H1 (cell line): Measurements from ENCODE around the gene STAU1. TPM values are rescaled to one million over a fixed set of nuclear protein-coding genes. Genes with fewer than 3 reads are reported as not detected.

Experiments used
- CTCF ChIA-PET: fragments of 300-600 bp; sonication (Branson Sonifier 250); formaldehyde crosslinking; loops from one replicate; lab custom pipeline; 2021; ENCODE audit not compliant: partially characterized antibody; lab: Charles Lee
- POLR2A ChIA-PET: fragments of 300-600 bp; sonication (Branson Sonifier 250); formaldehyde crosslinking; loops from one replicate; lab custom pipeline; 2021; ENCODE audit warnings: inconsistent platforms; ENCODE audit not compliant: partially characterized antibody; lab: Charles Lee
- DNase-seq, 2 experiments: peaks; one replicate each; pipeline versions ENCODE4 v3.0.0 to v3.0.0-alpha.2; 2010 to 2022; ENCODE audit warnings: low spot score in 2 of 2, low read depth in 1 of 2, mixed read lengths in 1 of 2
- FAIRE-seq: peaks from 2 replicates; lab custom pipeline; 2011; peaks lifted over from hg19 to GRCh38; lab: Jason Lieb, UNC
- H2AFZ ChIP-seq: 2 replicates; pipeline ENCODE4 v1.8.1; 2012; ENCODE audit warnings: low read length, inconsistent platforms
- H2AK5ac ChIP-seq: 2 replicates; pipeline ENCODE4 v1.6.1; 2013; ENCODE audit warnings: low read depth, low read length
- H2BK120ac ChIP-seq: replicated peaks from 2 replicates; pipeline ENCODE3; 2013; ENCODE audit warnings: low read depth, low read length, inconsistent platforms
- H2BK12ac ChIP-seq: 2 replicates; pipeline ENCODE4 v1.6.1; 2013; ENCODE audit warnings: low read depth, low read length
- H2BK15ac ChIP-seq: 2 replicates; pipeline ENCODE4 v1.6.1; 2013; ENCODE audit warnings: low read length
- H2BK20ac ChIP-seq: 2 replicates; pipeline ENCODE4 v1.6.1; 2013; ENCODE audit warnings: low read length
- H2BK5ac ChIP-seq: 2 replicates; pipeline ENCODE4 v1.6.1; 2013; ENCODE audit warnings: low read depth, low read length
- H3K14ac ChIP-seq: 2 replicates; pipeline ENCODE4 v1.6.1; 2013; ENCODE audit warnings: inconsistent platforms; ENCODE audit not compliant: insufficient read length
- H3K18ac ChIP-seq: 2 replicates; pipeline ENCODE4 v1.6.1; 2013; ENCODE audit warnings: low read length; ENCODE audit errors: extremely low read depth
- H3K23ac ChIP-seq: 2 replicates; pipeline ENCODE4 v1.6.1; 2013; ENCODE audit warnings: inconsistent platforms; ENCODE audit not compliant: insufficient read length
- H3K23me2 ChIP-seq: 2 replicates; pipeline ENCODE4 v1.6.1; 2013; ENCODE audit warnings: low read depth, low read length
- H3K27ac ChIP-seq: 2 replicates; pipeline ENCODE4 v1.6.1; 2011; ENCODE audit warnings: low read depth, low read length, inconsistent platforms
- H3K27me3 ChIP-seq, 4 experiments: replicated peaks in 1 of 4; 1 replicate in 1 of 4; 2 replicates in 3 of 4; pipeline versions ENCODE4 v1.6.1 to v1.8.1; 2011 to 2013; ENCODE audit warnings: low read length in 3 of 4, mild to moderate bottlenecking in 3 of 4, inconsistent platforms in 2 of 4, mixed read lengths in 2 of 4, moderate library complexity in 1 of 4; ENCODE audit not compliant: control insufficient read depth in 3 of 4, insufficient read depth in 3 of 4; ENCODE audit errors: extremely low read depth in 1 of 4
- H3K36me3 ChIP-seq, 4 experiments: 2 replicates each; pipeline versions ENCODE4 v1.6.1 to v1.8.1; 2011 to 2013; ENCODE audit warnings: mild to moderate bottlenecking in 4 of 4, low read length in 3 of 4, moderate library complexity in 2 of 4, control low read depth in 1 of 4, inconsistent platforms in 1 of 4; ENCODE audit not compliant: insufficient read depth in 4 of 4, control insufficient read depth in 2 of 4
- H3K4ac ChIP-seq: replicated peaks from 2 replicates; pipeline ENCODE3; 2013; ENCODE audit warnings: low read length, low read depth, mixed read lengths, inconsistent platforms; ENCODE audit not compliant: insufficient read length
- H3K4me1 ChIP-seq, 4 experiments: replicated peaks in 1 of 4; 1 replicate in 1 of 4; 2 replicates in 3 of 4; pipeline versions ENCODE4 v1.6.1 to v1.8.1; 2011 to 2013; ENCODE audit warnings: low read length in 3 of 4, inconsistent platforms in 2 of 4, mixed read lengths in 1 of 4; ENCODE audit not compliant: insufficient read depth in 4 of 4, control insufficient read depth in 3 of 4
- H3K4me2 ChIP-seq, 2 experiments: 2 replicates each; pipeline versions ENCODE4 v1.6.1 to v1.8.1; 2011 to 2013; ENCODE audit warnings: low read depth in 2 of 2, low read length in 2 of 2, control low read depth in 1 of 2, inconsistent platforms in 1 of 2, mild to moderate bottlenecking in 1 of 2; ENCODE audit not compliant: insufficient read depth in 1 of 2
- H3K4me3 ChIP-seq, 4 experiments: fragments of 200-600, 300-600 bp in 1 of 4; sonication (generic), shearing (Covaris generic), sonication (Bioruptor Twin) in 1 of 4; 2 replicates each; pipeline versions ENCODE4 v1.5.1 to v1.8.1; 2011 to 2016; ENCODE audit warnings: low read length in 4 of 4, low read depth in 3 of 4, control low read depth in 2 of 4, inconsistent platforms in 2 of 4, mild to moderate bottlenecking in 2 of 4, mixed read lengths in 1 of 4, moderate library complexity in 1 of 4; ENCODE audit not compliant: insufficient read depth in 2 of 4; ENCODE audit errors: extremely low read depth in 1 of 4
- H3K56ac ChIP-seq: replicated peaks from 2 replicates; pipeline ENCODE3; 2013; ENCODE audit warnings: low read depth, mild to moderate bottlenecking, mixed read lengths, low read length, inconsistent platforms; ENCODE audit not compliant: insufficient read length
- H3K79me1 ChIP-seq: 2 replicates; pipeline ENCODE4 v1.6.1; 2013; ENCODE audit warnings: low read depth, low read length, control low read depth
- H3K79me2 ChIP-seq, 2 experiments: 2 replicates each; pipeline versions ENCODE4 v1.6.1 to v1.8.1; 2012 to 2013; ENCODE audit warnings: low read length in 2 of 2, mild to moderate bottlenecking in 2 of 2, inconsistent platforms in 1 of 2; ENCODE audit not compliant: insufficient read depth in 2 of 2, control insufficient read depth in 1 of 2
- H3K9ac ChIP-seq, 4 experiments: replicated peaks in 1 of 4; 1 replicate in 1 of 4; 2 replicates in 3 of 4; pipeline versions ENCODE4 v1.6.1 to v1.8.1; 2011 to 2013; ENCODE audit warnings: low read depth in 3 of 4, low read length in 3 of 4, control low read depth in 2 of 4, mild to moderate bottlenecking in 2 of 4, moderate library complexity in 2 of 4, inconsistent platforms in 1 of 4; ENCODE audit errors: extremely low read depth in 1 of 4
- H3K9me3 ChIP-seq, 2 experiments: 2 replicates each; pipeline versions ENCODE4 v1.6.1 to v1.8.1; 2012 to 2013; ENCODE audit warnings: mild to moderate bottlenecking in 2 of 2, moderate library complexity in 2 of 2, control low read depth in 1 of 2, inconsistent platforms in 1 of 2, low read depth in 1 of 2, low read length in 1 of 2, mixed read lengths in 1 of 2; ENCODE audit not compliant: insufficient read depth in 2 of 2
- H4K20me1 ChIP-seq, 2 experiments: replicated peaks in 1 of 2; 2 replicates each; pipeline versions ENCODE3 to v1.8.1; 2011 to 2013; ENCODE audit warnings: inconsistent platforms in 2 of 2, low read length in 2 of 2, mild to moderate bottlenecking in 1 of 2; ENCODE audit not compliant: insufficient read depth in 2 of 2, control insufficient read depth in 1 of 2
- H4K5ac ChIP-seq: 2 replicates; pipeline ENCODE4 v1.6.1; 2013; ENCODE audit warnings: low read length, low read depth, mixed read lengths, inconsistent platforms; ENCODE audit not compliant: insufficient read length
- H4K8ac ChIP-seq: 2 replicates; pipeline ENCODE4 v1.8.0; 2013; ENCODE audit warnings: mild to moderate bottlenecking, moderate library complexity, low read length, inconsistent platforms; ENCODE audit not compliant: insufficient read depth; ENCODE audit errors: extremely low read depth
- H4K91ac ChIP-seq: replicated peaks from 2 replicates; pipeline ENCODE3; 2013; ENCODE audit warnings: low read length, mixed read lengths, inconsistent platforms; ENCODE audit not compliant: insufficient read length
- ASH2L ChIP-seq: fragments of 200-600, 300-600 bp; sonication (generic); IDR thresholded peaks from one replicate; pipeline ENCODE4 v1.7.1; 2017; ENCODE audit warnings: low read length
- CBX5 ChIP-seq: fragments of 300-800, 300-1000 bp; sonication (generic); IDR thresholded peaks from 2 replicates; pipeline ENCODE4 v1.7.1; 2016; ENCODE audit warnings: antibody characterized with exemption, low read length, low read depth
- CHD2 ChIP-seq: IDR thresholded peaks from 2 replicates; pipeline ENCODE4 v1.6.1; 2012; ENCODE audit warnings: low read length, improper control_type of control experiment
- CREB1 ChIP-seq: IDR thresholded peaks from 2 replicates; pipeline ENCODE4 v1.6.1; 2012; ENCODE audit warnings: inconsistent platforms
- GABPA ChIP-seq: IDR thresholded peaks from 2 replicates; pipeline ENCODE4 v1.6.1; 2011; ENCODE audit warnings: mild to moderate bottlenecking, low read length, moderate library complexity, borderline replicate concordance; ENCODE audit not compliant: insufficient read depth
- MAFK ChIP-seq: IDR thresholded peaks from 2 replicates; pipeline ENCODE4 v1.6.1; 2012; ENCODE audit warnings: low read depth, mild to moderate bottlenecking, improper control_type of control experiment, low read length
- NRF1 ChIP-seq: IDR thresholded peaks from 2 replicates; pipeline ENCODE4 v1.6.1; 2011; ENCODE audit warnings: mild to moderate bottlenecking, low read depth, low read length, improper control_type of control experiment
- RFX5 ChIP-seq: IDR thresholded peaks from 2 replicates; pipeline ENCODE4 v1.6.1; 2011; ENCODE audit warnings: low read depth, low read length, improper control_type of control experiment, borderline replicate concordance
- SP2 ChIP-seq: IDR thresholded peaks from 2 replicates; pipeline ENCODE4 v1.6.1; 2012; ENCODE audit warnings: mild to moderate bottlenecking, low read length, inconsistent platforms
- TAF7 ChIP-seq: optimal IDR thresholded peaks from 2 replicates; pipeline ENCODE3; 2011; ENCODE audit warnings: low read depth, mild to moderate bottlenecking, inconsistent platforms, low read length, moderate library complexity, borderline replicate concordance
- TCF12 ChIP-seq: IDR thresholded peaks from 2 replicates; pipeline ENCODE4 v1.6.1; 2011; ENCODE audit warnings: low read depth, mild to moderate bottlenecking, low read length
- WGBS, 2 experiments: shearing (Covaris generic) in 1 of 2; methylation state at CpG; one replicate each; pipeline versions ENCODE4 v1.1.6 to v1.1.7; 2013 to 2015; ENCODE audit warnings: low lambda C conversion rate in 2 of 2, mixed read lengths in 2 of 2, inconsistent platforms in 1 of 2, low coverage in 1 of 2, missing lambda C conversion rate in 1 of 2; ENCODE audit not compliant: insufficient replicate concordance in 2 of 2, insufficient coverage in 1 of 2, insufficient read length in 1 of 2; ENCODE audit errors: extremely low coverage in 1 of 2, missing lambda C conversion rate in 1 of 2; 5-methylcytosine and 5-hydroxymethylcytosine counted together
- polyA plus RNA-seq, 7 experiments: library from polyadenylated mRNA; depleted of rRNA in 3 of 7; stranded (reverse) in 5 of 7; unstranded in 2 of 7; fragments of >200 nt in 5 of 7; fragments of 200-250 nt in 2 of 7; gene quantifications; 1 replicate in 5 of 7; 2 replicates in 1 of 7; 4 replicates in 1 of 7; pipeline versions ENCODE4 v1.2.1 to v1.2.3, GENCODE V29; 2011 to 2013; ENCODE audit warnings: missing spikeins in 2 of 7, mixed read lengths in 2 of 7
- total RNA-seq: library from RNA; stranded (reverse); fragmentation: NEBNext Ultra II Directional; extraction: Animal tissue kit (Norgen Biotek cat#: 25700); gene quantifications from 2 replicates; pipeline ENCODE4 v1.2.1, GENCODE V29; 2021
- TF ChIP-seq, protein P1 (sequence below): IDR thresholded peaks from 2 replicates; pipeline ENCODE4 v1.6.1; 2012; ENCODE audit warnings: inconsistent platforms

STAU1 gene
- total and polyA plus RNA-seq, 2 of the 8 experiments (the other 6 are each of a cell fraction or from before 2014, with no cell fraction given): 41.4 to 107 TPM

DNA sequence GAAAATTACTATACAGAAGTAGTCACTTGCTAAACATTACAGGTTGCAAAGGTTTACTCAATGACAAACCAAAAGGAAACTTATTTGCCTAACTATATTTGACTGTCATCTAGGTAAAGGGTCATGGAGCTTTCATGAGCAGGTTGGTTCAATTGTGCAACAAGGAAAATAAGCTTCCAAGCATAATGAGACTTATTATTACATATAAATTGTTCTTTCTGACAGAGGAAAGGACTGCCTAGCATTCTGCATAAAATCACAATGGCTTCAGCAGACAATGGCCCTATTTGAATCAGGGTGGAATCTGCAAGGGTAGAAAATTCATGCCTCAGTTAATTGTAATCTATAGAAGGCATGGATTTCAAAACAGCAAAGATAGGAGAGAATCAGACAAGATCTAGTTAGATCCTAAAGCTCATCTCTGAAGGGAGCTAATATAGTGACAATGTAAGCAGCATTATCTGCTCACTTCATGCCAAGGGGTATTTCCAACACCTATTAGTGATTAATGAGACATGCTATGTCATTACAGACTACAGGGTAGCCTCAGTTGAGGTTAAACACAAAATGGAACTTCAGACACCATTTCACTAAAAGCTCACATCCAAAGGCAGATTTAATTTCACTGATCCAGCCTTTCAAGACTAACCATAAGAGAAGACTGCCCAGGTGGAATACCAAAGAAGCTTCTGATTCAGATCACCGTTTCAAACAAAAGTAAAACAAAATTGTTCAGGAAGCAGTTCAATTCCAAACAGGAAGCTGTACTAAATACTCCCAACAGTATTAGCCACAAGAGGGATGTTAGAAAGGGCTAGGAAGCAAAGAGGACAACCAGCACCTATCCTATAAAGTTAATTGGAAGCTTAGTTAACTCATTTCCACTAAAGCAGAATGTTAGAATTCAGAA, 8.5 kb downstream of the STAU1 start:
- Histone ChIP-seq H3K23me2 (no peaks in the 10 kb centered on the region), H3K4me3 (no peak overlapping the region), H3K36me3 (peaks cover 0 to 3% (median 0%) of the 10 kb centered on the region in 4 experiments; a peak in 1 of 8 replicates), H3K18ac (no peak overlapping the region), H4K8ac (no peak overlapping the region), H2BK5ac (no peak overlapping the region), H3K79me2 (peaks cover 16 to 88% of the 10 kb centered on the region in 2 experiments), H4K20me1 (peaks cover 10 to 13% of the 10 kb centered on the region in 2 experiments), H2AFZ (no peak overlapping the region), H3K56ac (no peak overlapping the region), H3K27me3 (no peaks in the 10 kb centered on the region), H2BK120ac (no peak overlapping the region), H3K4ac (no peak overlapping the region), H4K91ac (no peak overlapping the region), H2BK20ac (no peak overlapping the region), H4K5ac (no peak overlapping the region), H3K14ac (no peak overlapping the region), H3K4me2 (no peak overlapping the region), H3K79me1 (peaks cover 6% of the 10 kb centered on the region), H3K9me3 (no peaks in the 10 kb centered on the region), H3K23ac (no peak overlapping the region), H3K4me1 (no peaks in the 10 kb centered on the region; a peak in 1 of 7 replicates), H2BK15ac (no peak overlapping the region), H2BK12ac (no peak overlapping the region), H3K27ac (no peak overlapping the region), H3K9ac (no peak overlapping the region), H2AK5ac (no peak overlapping the region)
- no peak for TF ChIP-seq CHD2
- TF ChIP-seq RFX5: no peak
- no peak for TF ChIP-seq TAF7
- TF ChIP-seq, protein P1, sequence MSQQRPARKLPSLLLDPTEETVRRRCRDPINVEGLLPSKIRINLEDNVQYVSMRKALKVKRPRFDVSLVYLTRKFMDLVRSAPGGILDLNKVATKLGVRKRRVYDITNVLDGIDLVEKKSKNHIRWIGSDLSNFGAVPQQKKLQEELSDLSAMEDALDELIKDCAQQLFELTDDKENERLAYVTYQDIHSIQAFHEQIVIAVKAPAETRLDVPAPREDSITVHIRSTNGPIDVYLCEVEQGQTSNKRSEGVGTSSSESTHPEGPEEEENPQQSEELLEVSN: no peak
- no peak for TF ChIP-seq ASH2L
- TF ChIP-seq NRF1: no peak
- TF ChIP-seq TCF12: no peak
- TF ChIP-seq CREB1: no peak
- no peak for TF ChIP-seq CBX5
- no peak for TF ChIP-seq MAFK
- no peak for TF ChIP-seq SP2
- TF ChIP-seq GABPA: no peak
- FAIRE-seq: no peak
- DNase-seq: no peak
- ChIA-PET POLR2A (interaction anchor here (0.9 kb wide), 1 partner anchor 50 kb away, joined by 3 read pairs; no protein-coding TSS in a partner anchor), CTCF (interaction anchor here (0.7 to 2.8 kb wide), 5 partner anchors 10 to 52 kb away, joined by 3 to 16 read pairs (median 4); no protein-coding TSS in a partner anchor)
- 95% methylated on average over 1 of the region's 1 CpG; no CpG with 5 or more reads in 1 of the 2 experiments for WGBS, 2 experiments
